Measurements from ENCODE around the gene KLHDC4.

Gene KLHDC4

GRCh38 chr16:87702325-87702811 is 63.4 kb downstream of the KLHDC4 start:
- in situ Hi-C loops (cut with MboI; ENCODE audit: low sequenced_read_pairs): no loop called here

GRCh38 chr16:87701505-87701921 is 64.3 kb downstream of the KLHDC4 start:
- in situ Hi-C loops (cut with MboI; ENCODE audit: low sequenced_read_pairs): no loop called here

- in situ Hi-C loops (cut with MboI; ENCODE audit: low sequenced_read_pairs): no loop called here
Measured at GRCh38 chr16:87701078-87701460, 64.7 kb downstream of the KLHDC4 start.

- in situ Hi-C loops (cut with MboI; ENCODE audit: low sequenced_read_pairs): no loop called here
Measured at GRCh38 chr16:87700406-87701077, 65.2 kb downstream of the KLHDC4 start.

GRCh38 chr16:87698676-87699199 is 67.0 kb downstream of the KLHDC4 start:
- in situ Hi-C loops (cut with MboI; ENCODE audit: low sequenced_read_pairs): no loop called here

- in situ Hi-C loops (cut with MboI; ENCODE audit: low sequenced_read_pairs): no loop called here
Measured at GRCh38 chr16:87698241-87698640, 67.5 kb downstream of the KLHDC4 start.

- in situ Hi-C loops (cut with MboI; ENCODE audit: low sequenced_read_pairs): no loop called here
Measured at GRCh38 chr16:87697792-87698191, 68.0 kb downstream of the KLHDC4 start.

GRCh38 chr16:87697256-87697655 is 68.5 kb downstream of the KLHDC4 start:
- in situ Hi-C loops (cut with MboI; ENCODE audit: low sequenced_read_pairs): no loop called here

- in situ Hi-C loops (cut with MboI; ENCODE audit: low sequenced_read_pairs): no loop called here
Measured at GRCh38 chr16:87696726-87697125, 69.1 kb downstream of the KLHDC4 start.

- in situ Hi-C loops (cut with MboI; ENCODE audit: low sequenced_read_pairs): no loop called here
Measured at GRCh38 chr16:87695534-87695933, 70.3 kb downstream of the KLHDC4 start.

GRCh38 chr16:87694441-87695125 is 71.2 kb downstream of the KLHDC4 start:
- in situ Hi-C loops (cut with MboI; ENCODE audit: low sequenced_read_pairs): no loop called here

- in situ Hi-C loops (cut with MboI; ENCODE audit: low sequenced_read_pairs): no loop called here
Measured at GRCh38 chr16:87693827-87694226, 72.0 kb downstream of the KLHDC4 start.

- in situ Hi-C loops (cut with MboI; ENCODE audit: low sequenced_read_pairs): no loop called here
Measured at GRCh38 chr16:87692756-87693155, 73.0 kb downstream of the KLHDC4 start.

GRCh38 chr16:87692176-87692575 is 73.6 kb downstream of the KLHDC4 start:
- in situ Hi-C loops (cut with MboI; ENCODE audit: low sequenced_read_pairs): no loop called here

GRCh38 chr16:87691686-87692079 is 74.1 kb downstream of the KLHDC4 start:
- in situ Hi-C loops (cut with MboI; ENCODE audit: low sequenced_read_pairs): no loop called here

- in situ Hi-C loops (cut with MboI; ENCODE audit: low sequenced_read_pairs): no loop called here
Measured at GRCh38 chr16:87690911-87691685, 74.7 kb downstream of the KLHDC4 start.

- in situ Hi-C loops (cut with MboI; ENCODE audit: low sequenced_read_pairs): no loop called here
Measured at GRCh38 chr16:87689956-87690465, 75.8 kb downstream of the KLHDC4 start.

- in situ Hi-C loops (cut with MboI; ENCODE audit: low sequenced_read_pairs): no loop called here
Measured at GRCh38 chr16:87688876-87689815, 76.6 kb downstream of the KLHDC4 start.

GRCh38 chr16:87687998-87688529 is 77.7 kb downstream of the KLHDC4 start:
- in situ Hi-C loops (cut with MboI; ENCODE audit: low sequenced_read_pairs): no loop called here

All from hTERT RPE-1 (cell line).